Measurements from ENCODE around the gene NDUFS8.

The NDUFS8 gene

DNA sequence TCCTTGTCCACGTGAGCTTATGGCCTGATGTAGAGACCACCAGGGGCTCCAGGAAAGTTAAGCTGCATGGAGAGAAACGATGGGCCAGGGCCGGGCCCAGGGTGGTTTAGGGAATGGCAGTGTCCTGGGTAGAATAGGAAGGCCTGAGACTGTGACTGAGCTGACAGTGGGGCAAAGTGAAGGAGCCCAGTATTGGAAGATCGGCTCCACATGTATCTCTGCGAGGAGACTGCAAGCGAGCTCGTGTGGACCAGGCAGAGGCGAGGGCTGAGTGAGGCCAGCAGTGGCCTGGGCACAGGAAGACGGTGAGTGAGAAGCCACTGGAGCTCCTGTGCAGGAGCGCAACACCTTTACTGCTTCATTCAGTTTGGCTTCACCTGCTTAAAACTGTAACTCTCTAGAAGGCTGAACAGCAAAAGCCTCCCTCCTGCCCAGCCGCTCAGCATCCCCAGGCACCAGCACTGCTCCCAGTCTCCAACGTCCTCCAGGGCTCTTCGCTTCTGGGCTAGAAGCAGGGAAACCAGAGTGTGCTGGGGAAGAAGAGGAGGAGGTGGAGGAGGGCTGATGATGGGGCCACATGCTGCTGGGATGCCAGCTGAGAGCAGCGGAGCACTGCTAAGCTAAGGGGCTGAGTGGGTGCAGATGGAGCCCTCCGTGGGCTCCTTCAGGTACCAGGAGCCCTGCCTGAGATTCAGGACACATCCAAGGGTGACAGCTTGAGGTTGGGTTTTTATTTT, 21.8 kb downstream of the NDUFS8 start:
- no peak for DNase-seq

GRCh38 chr11:68053117-68053516, 22.6 kb downstream of the NDUFS8 start:
- no peak for DNase-seq

DNA sequence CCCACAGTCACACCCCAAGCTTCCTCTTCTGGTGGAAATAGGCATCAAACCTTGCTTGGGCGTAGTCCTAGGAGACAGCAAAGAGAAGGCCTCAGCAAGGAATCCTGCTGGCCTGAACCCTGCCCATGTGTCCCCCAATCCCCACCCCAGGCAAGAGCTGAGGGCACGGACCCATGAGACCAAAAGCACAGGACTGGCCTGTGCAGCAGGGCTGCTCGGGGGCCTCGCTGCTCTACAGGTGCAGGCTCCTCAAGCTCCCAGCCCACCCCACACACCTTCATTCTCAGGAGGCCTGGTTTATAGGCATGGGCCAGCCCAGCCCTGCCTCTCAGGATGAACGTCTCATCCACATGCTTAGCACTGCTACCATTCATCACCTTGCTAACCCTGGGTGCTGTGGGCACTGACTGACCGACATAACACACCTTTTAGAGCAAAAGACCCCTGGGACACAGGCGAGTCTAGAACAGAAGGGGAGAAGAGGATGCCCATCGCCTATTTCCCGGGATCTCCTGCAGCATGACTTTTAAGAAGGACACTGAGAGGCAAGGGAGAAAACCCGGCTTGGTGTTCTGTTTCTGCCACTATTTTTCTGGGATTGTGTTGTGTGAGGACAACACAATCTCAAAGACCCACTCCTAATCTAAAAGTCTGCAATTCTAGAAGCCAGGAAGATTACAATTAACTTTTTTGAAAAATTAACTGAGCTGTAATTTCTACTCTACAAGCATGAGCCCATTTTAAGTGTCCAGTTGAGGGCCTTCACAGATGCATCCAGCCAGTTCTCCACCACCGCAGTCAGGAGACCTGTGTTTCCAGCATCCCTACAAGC, 23.7 kb downstream of the NDUFS8 start:
- DNase-seq = no peak

- DNase-seq = no peak
These were observed 26.1 kb downstream of the NDUFS8 start for GRCh38 chr11:68056317-68057285.

GRCh38 chr11:68057807-68058206, 27.3 kb downstream of the NDUFS8 start:
- no peak for DNase-seq

- no peak for DNase-seq
These were observed 31.0 kb downstream of the NDUFS8 start for GRCh38 chr11:68061508-68061907.

DNA sequence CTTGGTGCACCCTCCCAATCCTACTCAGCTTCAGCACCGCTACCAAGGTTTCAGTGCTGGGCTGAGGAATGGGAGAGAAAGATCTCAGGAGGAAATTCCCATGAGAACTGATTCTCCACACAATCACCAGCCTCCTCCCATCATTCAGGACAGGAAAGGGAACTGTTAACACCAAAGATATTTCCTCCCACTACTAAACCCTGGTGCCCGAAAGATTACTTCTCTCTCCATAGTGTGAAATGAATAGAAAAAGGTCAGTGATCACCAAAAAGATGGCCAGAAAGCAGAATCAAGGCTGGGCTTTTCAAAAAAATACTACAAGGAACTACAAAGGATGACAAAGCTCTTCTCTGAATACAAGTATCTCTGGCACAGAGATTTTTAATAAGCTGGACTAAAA, 34.4 kb downstream of the NDUFS8 start:
- no peak for DNase-seq

DNA sequence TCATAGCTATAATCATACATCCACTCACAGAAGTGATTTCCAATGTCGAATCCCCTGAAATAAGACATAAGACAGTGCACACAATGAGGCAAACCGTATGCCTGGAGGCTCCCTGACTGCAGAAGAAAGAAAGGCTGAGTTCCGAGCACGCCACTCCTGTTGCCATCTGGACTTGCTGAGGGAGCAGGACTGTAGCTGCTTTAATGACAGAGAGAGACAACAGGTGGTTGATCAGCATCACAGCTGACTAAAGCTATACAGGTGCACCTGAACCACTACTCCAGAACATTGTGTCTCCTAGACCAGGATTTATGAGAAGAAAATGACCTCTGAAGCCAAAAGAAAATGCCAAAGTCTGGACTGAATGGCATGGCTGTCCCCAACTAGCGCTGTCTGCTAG, 35.4 kb downstream of the NDUFS8 start:
- no peak for DNase-seq

DNA sequence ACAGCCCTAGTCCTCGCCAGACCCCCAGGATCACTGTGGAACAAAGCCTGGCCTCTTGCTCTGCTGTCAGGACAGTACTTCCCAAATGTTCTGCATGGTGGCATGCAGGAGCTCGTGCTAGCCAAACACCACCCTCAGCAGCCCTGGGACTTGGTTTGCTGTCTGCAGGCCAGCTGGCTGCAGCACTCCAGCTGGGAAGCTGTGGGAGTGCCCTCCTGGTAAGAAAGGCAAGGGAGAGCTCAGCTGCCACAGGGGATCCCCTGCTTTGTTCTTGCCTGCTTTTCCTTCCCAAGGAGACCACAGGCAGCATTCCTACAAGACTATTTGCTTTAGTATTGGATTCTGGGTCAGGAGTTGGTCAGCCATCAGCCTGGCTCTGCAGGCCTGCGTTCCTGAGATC, 36.3 kb downstream of the NDUFS8 start:
- DNase-seq = no peak

DNA sequence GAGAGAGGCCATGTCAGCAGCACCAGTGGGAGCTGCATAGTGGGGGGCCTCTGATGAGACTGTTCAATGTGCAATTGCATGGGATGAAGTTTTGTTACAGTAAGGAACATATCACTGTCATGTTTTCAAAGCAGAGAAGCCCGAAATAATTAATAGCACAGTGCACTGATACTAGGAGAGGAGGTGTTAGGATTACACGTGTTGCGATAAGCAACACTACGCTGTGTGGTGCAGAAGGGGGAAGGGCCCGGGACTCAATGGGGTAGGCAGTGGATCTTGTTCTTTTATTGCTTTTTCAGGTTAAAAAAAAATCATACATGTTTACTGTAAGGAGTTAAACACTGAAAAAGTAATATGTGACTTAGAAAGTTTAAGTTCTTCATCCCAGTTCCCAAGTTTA, 37.5 kb downstream of the NDUFS8 start:
- DNase-seq = no peak

- DNase-seq = no peak
These were observed 41.0 kb downstream of the NDUFS8 start for GRCh38 chr11:68071281-68072048.

GRCh38 chr11:68074584-68075352, 44.3 kb downstream of the NDUFS8 start:
- no peak for DNase-seq

DNA sequence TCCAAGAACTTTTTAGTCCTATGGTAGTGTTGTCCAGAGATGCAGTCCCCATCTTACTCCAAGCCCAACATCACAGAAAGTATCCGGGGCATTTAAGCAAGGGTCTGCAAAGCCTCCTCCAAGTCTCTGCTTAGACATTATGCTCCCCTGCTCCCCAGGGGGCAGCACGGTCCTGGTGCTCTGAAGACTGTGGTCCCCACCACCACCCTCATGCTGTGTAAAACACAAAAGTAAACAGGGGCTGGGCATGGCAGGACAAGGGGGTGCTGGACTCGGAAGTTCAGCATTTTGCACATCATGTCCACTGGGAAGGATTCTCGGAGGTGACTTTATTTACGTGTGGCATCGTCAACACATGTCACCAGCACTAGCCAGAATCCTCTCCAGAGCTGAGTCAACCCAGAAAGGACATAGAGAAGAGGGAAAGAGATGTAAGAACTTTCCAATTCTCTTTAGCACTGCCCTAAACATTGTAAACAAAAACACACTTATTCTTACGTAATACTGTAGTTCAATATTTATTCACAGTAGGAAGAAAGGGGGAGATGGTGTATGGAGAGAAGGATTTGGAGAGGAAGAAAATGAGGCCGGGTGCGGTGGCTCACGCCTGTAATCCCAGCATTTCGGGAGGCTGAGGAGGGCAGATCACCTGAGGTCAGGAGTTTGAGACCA, 46.0 kb downstream of the NDUFS8 start:
- no peak for DNase-seq

- DNase-seq = no peak
These were observed 47.4 kb downstream of the NDUFS8 start for GRCh38 chr11:68077617-68078582.

DNA sequence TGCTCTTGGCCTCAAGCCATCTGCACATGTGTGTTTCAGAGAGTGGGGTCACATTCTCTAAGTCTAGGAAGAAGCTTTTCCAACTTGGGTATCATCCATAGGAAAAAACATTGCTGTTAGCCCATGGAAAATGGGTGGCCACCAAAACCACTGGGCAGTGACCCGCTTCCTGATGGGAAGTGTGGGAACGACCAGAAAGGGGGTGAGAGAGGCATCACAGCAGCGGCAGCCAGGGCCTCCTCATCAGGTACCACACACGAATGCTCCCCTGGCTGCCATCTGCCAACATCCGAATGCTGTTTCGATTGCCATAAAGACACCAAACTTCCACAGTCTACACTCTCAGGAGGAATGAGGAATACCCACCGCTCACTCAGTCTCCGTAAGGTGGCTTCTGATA, 50.4 kb downstream of the NDUFS8 start:
- no peak for DNase-seq

DNA sequence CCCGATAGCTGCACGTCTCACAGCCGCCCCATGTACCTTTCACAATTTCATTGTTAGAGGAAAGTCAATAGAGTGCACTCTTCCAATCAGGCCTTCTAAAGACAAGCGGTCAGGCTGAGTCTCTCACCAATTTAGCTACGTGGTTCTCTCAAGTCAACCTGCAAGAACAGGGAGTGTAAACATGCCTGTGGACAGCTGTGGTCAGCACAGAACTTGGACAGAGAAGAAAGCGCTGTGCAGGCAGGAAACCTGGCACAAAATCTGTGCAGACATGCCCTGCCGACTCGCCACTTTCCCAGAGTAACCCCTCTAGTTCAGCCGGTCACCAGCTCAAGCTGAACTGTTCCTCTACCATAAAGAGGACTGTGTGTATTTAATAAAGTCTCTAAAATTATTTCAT, 51.2 kb downstream of the NDUFS8 start:
- no peak for DNase-seq

- DNase-seq = no peak
These were observed 52.0 kb downstream of the NDUFS8 start for GRCh38 chr11:68082481-68082880.

DNA sequence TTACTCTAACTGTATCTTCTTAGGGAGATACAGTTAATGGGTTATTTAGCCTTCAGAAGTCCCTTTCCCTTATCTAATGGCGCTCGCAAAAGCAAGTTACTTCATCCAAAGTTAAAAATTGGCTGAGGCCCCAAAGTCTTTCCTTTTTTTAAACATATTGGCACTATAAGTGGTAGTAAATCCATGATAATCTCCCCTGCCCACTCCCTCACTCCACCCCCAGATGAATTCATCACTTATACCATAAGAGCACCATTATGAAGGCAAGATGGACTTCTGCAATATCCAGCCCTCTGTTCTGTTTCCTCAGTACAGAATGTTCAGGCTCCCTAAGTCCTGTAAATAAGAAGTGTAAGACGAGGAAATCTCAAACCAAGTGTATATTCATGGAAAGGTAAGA, 53.0 kb downstream of the NDUFS8 start:
- DNase-seq = no peak

All from activated CD4-positive, alpha-beta T cell treated with anti-CD3 and anti-CD28 coated beads for 1 hour (primary cell).